ENCODE measurements around the gene UBXN11.
"Not testable (repeated sequence)": the region's sequence is repeated elsewhere in the genome, so short reads cannot be mapped to it uniquely, and the experiment has no call there.

The UBXN11 gene

DNA sequence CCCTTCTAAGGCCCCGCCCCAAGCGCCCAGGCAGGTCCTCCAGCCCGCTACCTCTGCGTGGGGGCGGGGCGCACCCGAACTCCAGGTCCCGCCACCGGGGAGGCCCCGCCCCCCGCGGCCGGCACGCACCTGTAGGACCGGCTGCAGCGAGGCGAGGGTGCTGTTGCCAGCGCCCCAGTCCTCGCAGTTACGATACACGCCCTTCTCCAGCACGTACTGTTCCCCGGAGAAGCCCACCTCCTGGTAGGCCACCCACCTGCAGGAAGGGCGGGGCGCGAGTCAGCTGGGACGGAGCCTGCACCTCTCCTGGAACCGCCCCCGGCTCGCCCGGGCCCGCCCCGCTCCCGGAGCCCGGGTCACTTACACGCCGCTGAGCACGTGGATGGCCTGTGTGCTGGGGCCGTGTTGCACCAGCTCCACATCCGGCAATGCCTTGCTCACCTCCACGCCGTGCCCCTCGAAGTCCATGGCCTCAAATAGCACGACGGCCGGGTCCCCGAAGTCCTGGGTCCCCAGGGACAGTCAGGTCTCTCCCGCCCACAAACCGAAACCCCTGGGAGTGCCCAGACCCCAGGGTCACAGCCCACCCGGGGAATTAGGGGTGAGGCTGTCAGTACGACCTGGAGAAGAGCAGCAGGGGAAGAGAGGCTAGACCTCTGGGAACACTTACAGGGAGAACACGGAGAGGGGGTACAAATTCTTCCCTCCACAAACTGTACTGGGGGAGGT lies 30.2 kb upstream of the UBXN11 start:
- peak; percentile 62 for DNase-seq (ENCODE audit: low spot score)

DNA sequence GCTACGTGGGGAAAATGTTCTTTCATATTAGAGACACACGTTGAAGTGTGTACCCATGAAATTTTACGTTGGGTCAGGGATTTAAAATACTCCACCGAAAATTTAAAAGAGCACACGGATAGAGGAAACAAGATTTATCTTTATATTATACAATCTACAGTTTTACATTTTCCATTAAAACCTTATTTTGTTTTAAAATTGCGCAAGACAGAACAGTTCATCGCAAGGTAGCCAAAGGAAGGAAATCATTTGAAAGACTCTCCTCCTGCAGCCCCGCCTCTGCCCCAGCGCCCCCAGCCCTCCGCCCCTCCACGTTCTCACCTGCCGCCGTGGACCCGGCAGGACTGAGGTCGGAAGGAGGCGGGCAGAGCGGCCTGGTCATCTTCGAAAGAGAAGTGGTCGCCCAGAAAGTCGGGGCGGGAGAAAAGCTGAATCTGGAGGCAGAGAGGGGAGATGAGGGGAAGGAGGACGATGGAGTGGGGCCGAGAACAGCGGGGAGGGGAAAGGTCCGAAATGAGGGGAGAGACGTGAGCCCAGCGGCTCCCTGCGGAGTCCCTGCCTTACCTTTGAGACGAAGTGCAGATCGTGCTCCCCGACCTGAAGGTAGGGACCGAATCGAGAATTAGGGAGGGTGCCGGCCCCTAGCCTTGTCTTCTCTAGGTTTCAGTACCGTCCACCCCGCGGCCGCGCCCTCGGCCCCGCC lies 29.5 kb upstream of the UBXN11 start:
- DNase-seq (ENCODE audit: low spot score), result peak; percentile 73

DNA sequence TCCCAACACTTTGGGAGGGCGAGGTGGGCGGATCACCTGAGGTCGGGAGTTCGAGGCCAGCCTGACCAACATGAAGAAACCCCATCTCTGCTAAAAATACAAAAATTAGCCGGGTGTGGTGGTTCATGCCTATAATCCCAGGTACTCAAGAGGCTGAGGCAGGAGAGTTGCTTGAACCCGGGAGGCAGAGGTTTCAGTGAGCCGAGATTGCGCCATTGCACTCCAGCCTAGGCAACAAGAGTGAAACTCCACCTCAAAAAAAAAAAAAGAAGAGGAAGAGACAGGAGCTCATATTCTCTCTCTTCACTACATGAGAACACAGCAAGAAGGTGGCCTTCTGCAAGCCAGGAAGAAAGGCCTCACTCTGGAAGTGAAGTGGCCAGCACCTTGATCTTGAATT lies 26.9 kb upstream of the UBXN11 start:
- not testable (repeated sequence) for DNase-seq (ENCODE audit: low spot score)

DNA sequence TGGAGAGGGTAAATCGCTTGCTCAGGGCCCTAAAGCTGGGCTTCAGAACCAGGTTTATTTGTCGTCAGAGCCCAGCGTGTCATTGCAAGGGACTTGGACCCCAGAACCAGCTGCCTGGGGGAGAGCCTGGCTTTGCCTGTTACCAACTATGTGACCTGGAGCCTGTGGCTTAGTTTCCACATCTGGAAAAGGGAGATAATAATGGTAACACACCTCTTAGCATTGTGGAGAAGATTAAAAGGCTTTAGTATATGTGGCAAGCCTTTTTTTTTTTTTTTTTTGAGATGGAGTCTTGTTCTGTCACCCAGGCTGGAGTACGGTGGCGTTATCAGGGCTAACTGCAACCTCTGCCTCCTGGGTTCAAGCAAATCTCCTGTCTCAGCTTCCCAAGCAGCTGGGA lies 23.8 kb upstream of the UBXN11 start:
- DNase-seq (ENCODE audit: low spot score), result no peak

DNA sequence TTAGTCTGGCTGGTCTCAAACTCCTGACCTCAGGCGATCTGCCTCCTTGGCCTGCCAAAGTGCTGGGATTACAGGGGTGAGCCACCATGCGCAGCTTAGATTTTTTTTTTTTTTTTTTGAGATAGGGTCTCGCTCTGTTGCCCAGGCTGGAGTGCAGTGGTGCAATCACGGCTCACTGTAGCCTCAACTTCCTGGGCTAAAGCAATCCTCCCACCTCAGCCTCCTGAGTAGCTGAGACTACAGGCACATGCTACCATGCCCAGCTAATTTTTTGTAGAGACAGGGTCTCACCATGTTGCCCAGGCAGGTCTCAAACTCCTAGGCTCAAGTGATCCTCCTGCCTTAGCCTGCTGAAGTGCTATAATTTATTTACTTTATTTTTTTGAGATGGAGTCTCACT lies 22.9 kb upstream of the UBXN11 start:
- DNase-seq (ENCODE audit: low spot score), result not testable (repeated sequence)

DNA sequence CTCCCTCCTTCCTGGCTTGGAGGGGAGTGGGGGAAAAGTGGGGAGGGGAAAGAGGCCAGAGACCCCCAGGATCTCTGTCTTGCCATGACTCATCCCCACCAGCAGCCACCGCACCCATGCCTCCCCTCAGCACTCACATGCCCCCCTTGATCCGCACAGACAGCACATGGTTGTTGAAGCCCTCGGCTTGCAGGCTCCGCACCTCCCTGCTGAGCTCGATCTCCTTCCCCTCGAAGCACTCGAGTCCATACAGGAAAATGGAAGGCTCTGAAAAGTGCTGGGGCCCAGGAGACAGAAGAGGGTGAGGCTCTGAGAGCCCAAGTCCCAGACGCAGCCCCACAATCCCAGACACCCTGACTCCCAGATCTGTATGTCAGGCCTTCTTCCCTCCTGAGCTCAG lies 22.2 kb upstream of the UBXN11 start:
- DNase-seq (ENCODE audit: low spot score), result no peak

DNA sequence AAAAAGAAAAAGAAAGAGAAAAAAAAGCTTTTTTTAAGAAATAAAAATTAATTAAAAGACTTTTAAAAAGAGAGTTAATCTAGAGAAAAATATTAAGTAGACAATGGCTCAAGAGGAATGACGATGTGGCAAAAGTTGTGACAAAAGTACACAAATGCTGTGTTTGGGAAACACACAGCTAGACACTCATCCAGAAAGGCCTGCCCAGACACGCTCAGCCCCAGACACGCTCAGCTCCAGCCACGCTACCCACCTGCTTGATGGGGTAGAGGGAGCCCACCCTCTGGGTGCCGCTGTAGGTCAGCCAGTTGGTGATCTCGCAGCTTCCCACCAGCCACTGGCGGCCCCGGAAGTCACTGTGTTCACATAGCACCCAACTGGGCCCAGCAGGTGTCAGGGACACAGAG lies 21.5 kb upstream of the UBXN11 start:
- DNase-seq (ENCODE audit: low spot score), result no peak

DNA sequence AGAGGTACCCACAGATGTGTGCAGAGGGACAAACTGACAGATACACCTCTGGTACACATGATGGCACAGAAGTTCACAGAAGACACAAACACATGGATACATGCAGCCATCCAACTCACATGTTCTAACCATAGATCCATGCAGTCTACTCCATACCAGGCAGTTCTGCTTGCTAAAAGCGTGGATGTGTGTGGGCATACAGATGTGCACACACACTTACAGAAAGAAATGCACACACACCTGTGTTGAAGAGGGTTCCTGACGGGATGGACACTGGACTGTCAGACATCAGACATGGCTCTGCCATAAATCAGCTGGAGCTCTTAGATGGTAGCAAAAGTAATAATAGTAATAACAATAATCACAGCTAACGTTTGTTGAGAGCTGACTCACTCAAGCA lies 18.1 kb upstream of the UBXN11 start:
- DNase-seq (ENCODE audit: low spot score), result no peak

DNA sequence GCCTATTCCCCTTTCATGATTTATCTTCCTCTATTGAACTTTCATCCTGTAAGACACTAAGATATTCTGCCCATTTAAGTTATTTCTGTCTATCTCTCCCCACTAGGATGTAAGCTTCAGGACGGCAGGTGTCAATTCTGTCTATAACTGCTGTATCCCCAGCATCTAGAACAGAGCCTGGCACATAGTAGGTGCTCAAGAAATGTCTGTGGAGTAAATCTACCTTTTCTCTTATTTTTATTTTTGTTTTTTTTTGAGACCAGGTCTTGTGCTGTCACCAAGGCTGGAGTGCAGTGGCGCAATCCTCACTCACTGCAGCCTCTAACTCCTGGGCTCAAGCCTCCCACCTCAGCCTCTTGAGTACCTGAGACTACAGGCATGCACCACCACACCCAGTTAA lies 16.9 kb upstream of the UBXN11 start:
- no peak for DNase-seq (ENCODE audit: low spot score)

DNA sequence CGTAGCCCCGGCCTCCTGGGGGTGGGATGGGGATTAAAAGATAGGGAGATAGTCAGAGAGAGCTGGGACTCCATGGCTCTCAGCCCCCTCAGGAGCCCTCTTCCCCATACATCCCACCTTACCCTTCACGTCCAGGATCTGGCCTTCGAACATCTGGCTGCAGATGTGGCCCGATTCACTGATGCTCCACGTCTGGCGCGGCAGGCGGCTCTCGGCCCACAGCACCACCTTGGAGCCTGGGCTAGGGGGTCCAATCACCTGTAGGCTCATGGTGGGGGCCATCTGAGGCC lies 15.6 kb upstream of the UBXN11 start:
- DNase-seq (ENCODE audit: low spot score), result no peak

DNA sequence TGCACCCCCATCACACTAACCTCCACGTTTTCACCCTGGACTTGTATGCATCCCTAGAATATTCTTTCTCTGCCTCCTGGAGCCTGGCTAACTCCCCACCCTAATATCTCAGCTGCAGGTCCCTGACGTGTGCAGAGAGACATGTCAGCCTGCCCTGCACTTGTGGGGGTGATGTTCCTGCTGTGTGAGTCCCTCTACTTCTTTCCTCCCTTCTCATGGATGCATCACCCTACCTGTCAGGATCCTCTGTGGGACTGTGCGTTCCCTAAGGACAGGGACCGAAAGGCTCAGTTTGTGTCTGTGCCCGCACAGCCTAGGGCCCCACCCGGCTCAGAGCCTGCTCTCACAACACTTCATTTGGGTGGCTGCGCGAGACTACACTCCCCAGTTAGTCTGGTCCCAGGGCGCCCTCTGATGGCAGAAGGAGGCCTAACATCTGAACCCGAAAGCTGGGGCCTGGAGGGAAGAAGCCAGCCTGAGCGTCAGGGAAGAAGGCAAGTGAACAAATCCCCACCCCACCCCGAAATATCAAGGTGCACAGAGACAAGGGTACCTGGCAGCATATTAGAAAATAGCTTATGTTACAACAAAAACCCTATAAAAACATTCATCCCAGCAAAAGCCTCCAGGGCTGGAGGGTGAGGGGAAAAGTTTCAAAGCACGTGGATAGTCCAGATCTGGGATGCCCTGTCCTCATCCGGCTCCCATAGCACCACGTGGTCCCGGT lies 15.0 kb upstream of the UBXN11 start:
- peak; percentile 94 for DNase-seq (ENCODE audit: low spot score)

DNA sequence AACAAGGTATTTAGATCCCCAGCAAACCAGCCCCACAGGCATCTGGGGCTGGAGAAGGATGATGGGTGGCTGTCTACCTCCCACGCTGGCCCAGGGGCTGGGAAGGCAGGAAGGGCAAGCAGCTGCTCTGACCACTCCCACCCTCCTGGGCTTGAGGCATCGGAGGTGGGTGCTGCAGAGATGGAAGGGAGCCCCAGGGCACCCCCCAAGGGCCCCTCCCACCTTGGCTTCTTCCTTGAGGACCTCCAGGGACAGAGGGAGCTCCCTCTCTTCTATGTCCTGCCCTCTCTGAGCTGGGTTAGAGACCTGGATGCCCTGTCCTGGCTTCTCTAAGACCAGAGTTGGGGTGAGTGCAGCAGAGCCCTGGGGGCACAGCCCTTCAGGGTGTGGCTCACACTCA lies 14.5 kb upstream of the UBXN11 start:
- no peak for DNase-seq (ENCODE audit: low spot score)

DNA sequence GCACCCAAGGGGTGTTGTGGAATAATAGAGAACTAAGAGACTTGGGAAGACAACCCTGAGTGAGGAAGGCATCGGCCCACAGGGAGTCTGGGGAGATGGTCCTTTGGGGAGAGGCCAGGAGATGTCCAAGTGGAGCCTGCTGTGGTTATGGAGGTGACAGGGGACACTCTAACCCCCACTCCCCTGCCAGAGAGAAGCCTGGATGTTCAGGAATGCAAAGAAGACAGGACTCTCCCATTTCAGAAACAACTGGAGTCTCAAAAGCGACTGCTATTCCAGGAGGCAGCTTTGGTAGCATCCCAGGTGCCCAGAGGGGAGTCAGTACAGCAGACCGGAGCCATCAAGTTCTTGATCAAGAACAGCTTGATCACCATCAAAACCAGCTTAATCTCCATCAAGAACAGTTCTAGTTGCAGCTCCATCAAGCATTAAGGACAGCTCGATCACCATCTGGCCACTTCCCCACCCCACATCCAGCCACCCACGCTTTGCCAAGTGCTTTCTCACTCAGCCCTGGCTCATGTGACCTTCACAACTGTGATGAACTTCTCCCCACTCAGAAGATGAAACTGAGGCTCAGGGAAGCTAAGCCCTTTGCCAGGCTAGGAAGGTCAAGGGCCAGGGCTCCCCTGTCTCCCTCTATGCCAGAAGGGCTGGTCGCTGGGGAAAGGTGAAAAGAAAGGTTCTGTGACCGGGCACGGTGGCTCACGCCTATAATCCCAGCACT lies 12.1 kb upstream of the UBXN11 start:
- no peak for DNase-seq (ENCODE audit: low spot score)

DNA sequence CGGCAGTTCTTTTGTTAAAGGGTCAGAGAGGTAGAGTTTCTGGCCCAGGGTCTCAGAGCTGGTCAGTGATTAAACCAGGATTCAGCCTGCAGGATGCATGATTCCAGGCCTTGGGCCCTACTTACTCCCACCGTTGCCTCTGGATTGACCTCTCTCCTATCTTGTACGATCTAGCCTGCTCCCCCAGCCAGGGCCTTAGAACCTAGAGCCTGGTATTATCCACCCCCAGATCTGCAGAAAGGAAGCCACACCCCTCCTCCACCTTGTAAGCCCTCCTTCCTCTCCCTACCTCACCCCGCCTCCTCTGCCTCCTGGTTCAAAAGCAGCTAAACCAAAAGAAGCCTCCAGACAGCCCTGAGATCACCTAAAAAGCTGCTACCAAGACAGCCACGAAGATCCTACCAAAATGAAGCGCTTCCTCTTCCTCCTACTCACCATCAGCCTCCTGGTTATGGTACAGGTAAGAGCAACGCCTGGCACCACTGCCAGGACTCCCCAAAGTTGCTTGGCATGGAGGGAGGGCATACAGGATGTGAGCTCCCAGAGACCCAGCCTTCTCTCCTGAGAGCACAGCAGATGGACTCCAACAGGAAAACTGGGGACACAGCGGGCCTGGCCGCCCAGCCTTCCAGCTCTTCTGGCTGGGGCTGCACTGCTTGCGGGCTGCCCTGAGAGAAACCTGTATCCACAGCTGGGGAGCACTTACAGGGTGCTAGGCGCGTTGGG lies 11.3 kb upstream of the UBXN11 start, which contains the start of gene CD52:
TSS of gene CD52 (plus strand) at position 347 of the 726 bp plus-strand sequence. CDS start at position 407, 60 bp downstream.
- no peak for DNase-seq (ENCODE audit: low spot score)

DNA sequence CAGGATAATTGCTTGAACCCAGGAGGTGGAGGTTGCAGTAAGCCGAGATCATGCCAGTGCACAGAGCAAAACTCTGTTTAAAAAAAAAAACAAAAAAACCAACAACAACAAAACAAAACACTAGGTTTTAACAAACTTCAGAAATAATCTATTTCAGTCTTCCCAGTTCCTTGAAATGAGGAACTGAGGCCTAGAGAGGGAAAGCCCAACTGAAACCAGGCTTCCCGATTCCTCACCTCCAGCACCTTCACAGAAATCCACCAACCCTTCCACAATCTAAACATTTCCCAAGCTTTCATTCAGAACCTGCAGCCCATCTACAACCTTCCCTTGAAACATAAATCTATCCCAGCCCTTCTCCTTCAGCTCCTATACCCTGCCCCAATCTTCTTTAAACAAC lies 10.7 kb upstream of the UBXN11 start:
- no peak for DNase-seq (ENCODE audit: low spot score)

DNA sequence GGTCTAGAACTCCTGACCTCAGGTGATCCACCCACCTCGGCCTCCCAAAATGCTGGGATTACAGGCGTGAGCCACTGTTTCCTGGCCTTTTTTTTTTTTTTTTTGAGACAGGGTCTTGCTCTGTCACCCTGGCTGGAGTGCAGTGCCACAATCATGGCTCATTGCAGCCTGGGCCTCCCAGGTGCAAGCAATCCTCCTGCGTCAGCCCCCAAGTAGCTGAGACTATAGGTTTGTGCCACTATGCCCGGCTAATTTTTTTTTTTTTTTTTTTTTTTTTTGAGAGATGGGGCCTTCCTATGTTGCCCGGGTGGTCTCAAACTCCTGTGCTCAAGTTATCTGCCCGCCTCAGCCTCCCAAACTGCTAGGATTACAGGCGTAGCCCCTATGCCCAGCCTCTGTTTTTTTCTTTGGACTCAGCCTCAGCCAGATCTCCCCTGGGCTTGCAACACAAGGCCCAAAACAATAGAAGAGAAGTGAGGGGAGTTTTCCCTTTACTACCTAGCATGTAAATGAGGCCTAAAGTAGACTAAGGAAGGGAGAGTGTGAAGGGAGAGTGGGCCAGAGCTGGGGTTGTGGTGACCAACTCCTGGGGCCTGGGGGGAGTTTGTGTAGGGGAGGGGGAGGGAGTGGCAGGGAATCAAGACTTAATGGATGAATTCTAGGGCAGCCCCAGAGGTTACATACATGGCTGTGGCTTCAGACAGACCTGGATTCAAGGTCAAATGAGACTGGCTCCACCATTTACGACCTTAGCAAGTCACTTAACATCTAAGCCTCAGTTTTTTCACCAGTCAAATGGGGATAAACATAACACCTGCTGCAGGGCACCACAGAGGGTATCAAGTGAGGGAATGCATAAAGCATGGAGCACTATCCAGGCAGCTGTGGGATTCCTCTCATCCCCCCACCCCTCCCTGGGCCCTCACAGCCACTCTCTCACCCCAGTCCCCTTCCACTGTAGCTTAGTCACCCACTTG lies 9.7 kb upstream of the UBXN11 start:
- DNase-seq (ENCODE audit: low spot score), result no peak

DNA sequence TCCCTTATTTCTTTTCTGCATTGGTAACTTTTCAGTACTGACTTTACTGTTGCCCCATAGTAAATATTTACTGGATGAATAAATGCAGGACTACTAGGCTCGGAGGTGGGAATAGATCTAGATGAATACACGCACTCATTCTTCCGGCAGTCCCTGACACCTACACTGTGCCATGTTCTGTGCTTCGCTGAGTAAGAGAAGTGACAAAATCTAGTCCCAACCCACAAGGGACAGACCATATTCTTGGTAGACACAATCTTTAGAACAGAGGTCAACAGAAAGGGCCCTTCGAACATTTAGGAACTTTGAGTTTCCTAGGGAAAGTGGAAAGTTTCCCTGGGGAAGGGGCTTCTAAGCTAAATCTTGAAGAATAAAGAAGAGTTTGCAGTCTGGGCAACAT lies 8.1 kb upstream of the UBXN11 start:
- no peak for DNase-seq (ENCODE audit: low spot score)

DNA sequence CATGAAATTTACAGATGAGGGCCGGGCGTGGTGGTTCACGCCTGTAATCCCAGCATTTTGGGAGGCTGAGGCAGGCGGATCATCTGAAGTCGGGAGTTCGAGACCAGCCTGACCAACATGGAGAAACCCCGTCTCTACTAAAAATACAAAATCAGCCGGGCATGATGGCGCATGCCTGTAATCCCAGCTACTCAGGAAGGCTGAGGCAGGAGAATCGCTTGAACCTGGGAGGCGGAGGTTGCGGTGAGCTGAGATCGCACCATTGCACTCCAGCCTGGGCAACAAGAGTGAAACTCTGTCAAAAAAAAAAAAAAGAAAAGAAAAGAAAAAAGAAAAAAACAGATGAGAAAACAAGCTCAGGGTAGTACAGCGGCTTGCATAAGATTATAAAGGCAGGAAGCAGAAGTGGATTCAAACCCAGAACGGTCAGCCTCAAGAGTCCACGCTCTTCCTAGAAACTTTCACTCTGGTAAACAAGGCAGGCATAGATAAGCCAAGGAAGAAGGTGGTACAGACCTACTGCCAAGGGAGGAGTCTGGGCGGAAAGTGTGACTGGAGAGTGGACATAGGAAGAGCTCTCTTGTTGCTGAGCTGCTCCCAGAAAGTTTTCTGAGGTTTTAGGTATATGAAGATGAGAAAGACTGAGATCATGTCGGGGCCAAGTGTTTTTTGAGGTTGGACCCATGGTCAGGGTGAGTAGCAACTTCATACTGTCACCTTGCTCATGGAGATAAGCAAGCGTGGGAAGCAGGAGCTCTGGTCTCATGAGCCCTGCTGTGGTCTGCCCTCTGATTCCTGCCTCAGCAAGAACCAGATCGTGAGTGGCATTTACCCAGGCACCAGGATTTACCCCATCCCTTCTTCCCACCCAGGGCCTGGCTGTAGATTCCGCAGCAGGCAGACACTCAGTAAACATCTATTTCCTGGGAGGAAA lies 1.8 kb upstream of the UBXN11 start:
- DNase-seq (ENCODE audit: low spot score), result not testable (repeated sequence)

DNA sequence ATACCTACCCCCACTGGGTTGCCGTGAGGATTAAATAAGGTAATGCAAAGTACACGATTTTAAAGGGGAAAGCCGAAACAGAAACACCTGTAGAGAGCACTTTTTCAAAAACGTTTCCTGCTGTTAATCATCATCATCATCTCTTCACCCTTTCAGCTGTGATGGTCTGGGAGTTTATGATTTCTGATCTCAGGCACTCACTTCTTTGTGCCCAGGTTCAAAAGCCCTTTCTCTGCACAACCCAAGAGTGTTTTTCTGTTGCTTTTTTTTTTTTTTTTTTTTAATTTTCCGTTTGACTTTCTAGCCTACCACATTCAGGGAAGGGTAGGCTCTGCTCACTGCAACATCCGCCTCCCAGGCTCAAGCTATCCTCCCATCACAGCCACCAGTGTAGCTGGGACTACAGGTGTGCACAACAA lies 936 bp upstream of the UBXN11 start:
- DNase-seq (ENCODE audit: low spot score), result no peak
